WI38 (cell line): Measurements from ENCODE around the gene STYX.
"Not testable (repeated sequence)": the region's sequence is repeated elsewhere in the genome, so short reads cannot be mapped to it uniquely, and the experiment has no call there.

Experiments
- H3K4me3 ChIP-seq: 2 replicates; pipeline ENCODE4 v1.5.1; 2011; ENCODE audit warnings: low read depth, mild to moderate bottlenecking, control low read depth, low read length
- CTCF ChIP-seq: IDR thresholded peaks from 2 replicates; pipeline ENCODE4 v1.5.1; 2012; ENCODE audit warnings: low read depth, mild to moderate bottlenecking, control low read depth, low read length

Gene STYX

DNA sequence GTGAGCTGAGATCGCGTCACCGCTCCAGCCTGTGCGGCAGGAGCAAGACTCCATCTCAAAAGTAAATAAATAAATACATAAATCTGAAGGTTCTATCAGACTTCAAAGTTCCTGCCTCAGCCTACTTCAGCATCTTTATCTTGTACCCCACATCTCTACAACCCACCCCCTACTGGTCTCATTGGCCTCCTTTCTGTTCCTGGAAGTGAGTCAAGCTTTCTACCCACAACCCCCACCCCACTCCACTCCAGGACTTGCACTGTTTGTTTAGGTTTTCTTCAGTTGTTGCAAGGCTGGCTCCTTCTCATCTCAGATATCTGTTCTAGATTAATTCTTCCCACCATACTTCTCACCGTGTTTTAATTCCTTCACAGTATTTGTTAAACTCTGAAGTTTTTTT, 23.7 kb upstream of the STYX start:
- peak overlapping the region; percentile 96 for H3K4me3 ChIP-seq

DNA sequence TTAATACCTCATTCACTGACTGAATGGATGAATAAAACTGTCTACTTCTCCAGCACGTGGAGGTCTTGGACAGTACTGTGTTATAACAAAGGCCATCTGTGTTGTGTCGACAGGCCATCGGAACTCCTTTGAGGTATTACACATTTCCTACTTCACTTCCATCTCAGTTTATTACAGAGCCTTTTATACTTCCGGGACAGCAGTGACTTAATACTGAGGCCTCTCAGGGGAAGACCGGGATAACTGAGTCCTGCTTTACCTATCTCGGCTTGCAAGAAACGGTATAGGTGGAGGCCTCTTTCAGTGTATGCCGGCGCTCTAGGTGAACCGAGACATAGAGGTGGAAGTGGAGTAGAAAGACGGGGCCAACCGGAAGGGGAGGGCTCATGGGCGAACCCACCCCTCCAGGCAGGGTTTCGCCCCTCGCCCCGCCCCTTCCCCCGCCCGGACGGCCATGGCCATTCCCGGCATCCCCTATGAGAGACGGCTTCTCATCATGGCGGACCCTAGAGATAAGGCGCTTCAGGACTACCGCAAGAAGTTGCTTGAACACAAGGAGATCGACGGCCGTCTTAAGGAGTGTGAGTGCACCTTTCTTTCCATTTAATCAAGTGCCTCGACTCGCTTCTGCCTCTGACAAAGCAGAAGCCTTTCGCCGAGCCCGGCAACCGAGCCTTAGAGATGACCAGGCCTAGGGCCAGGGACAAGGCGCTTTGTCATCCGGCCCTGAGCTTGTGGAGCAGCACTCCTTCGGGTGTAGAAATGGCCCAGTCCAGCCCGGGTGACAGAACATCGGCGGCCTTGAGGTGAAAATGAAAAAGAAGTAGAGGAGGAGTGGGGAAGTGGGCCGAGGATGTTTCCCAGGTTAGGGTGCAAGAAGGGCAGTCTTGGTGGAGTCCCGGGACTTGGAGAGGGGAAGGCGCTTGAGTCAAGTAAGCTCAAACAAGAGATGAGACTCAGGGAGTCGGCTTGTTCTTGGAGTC, 23.0 kb upstream of the STYX start, which contains the start of gene PSMC6:
TSS of gene PSMC6 (plus strand) at position 477 of the 983 bp plus-strand sequence. CDS start at position 497, 20 bp downstream.
- peak within 1 kb of the TSS; percentile 96 for H3K4me3 ChIP-seq
- no peak for TF ChIP-seq CTCF

More for the DNA sequence above, 23.7 kb upstream of the STYX start:
- TF ChIP-seq CTCF, result no peak

GRCh38 chr14:52711666-52712065, 18.3 kb upstream of the STYX start:
- TF ChIP-seq CTCF, result no peak
- no peak overlapping the region for H3K4me3 ChIP-seq

DNA sequence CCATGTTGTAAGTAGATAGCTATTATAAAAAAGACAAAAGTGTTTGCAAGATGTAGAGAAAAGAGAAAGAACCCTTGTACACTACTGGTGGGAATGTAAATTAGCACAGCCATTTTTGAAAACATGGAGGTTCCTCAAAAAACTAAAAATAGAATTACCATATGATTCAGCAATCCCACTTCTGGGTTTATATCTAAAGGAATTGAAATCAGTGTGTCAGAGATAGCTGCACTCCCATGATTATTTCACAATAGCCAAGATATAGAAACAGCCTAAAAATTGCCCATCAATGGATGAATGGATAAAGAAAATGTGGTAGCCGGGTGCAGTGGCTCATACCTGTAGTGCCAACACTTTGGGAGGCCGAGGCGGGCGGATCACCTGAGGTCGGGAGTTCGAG, 13.8 kb upstream of the STYX start:
- no peak for TF ChIP-seq CTCF

DNA sequence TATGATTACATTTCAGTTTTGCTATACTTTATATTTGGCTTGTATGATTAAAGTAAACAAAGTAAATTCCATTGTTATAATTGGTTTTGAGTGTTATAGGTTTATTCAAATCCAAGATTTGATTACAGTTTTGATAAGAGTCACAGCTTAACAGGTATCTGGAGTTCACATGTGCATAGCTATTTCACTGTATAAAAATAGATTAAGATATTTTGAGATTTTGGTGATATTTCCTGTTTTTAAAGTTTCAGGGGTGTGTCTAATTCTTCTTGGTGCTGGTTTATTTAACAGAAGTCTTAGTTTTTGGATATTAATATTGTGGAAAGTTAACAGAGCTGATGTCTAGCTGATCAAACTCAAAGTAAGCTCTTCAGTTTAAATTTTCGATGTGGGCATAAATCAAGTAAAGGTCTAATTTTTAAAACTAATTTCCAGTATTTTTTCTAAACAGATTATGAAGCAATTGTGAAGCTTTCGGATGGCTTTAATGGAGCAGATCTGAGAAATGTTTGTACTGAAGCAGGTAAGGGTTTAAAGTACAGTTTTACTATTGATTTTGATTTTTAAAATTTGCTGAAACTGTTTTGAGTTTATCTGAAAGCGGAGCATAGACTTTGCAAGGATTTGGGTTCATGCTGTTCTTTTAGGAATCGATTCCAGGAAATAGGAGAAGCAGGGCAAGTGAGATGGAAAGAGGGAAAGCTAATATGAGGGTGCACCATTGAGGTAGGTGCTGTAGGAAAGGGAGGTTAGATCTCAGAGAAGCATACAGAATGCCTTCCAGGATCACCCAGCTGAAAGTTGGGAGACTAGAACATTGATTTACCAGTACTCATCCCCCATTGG, 6.2 kb upstream of the STYX start:
- TF ChIP-seq CTCF, result no peak
- no peak overlapping the region for H3K4me3 ChIP-seq

More for the DNA sequence above, 13.8 kb upstream of the STYX start:
- no peak overlapping the region for H3K4me3 ChIP-seq

DNA sequence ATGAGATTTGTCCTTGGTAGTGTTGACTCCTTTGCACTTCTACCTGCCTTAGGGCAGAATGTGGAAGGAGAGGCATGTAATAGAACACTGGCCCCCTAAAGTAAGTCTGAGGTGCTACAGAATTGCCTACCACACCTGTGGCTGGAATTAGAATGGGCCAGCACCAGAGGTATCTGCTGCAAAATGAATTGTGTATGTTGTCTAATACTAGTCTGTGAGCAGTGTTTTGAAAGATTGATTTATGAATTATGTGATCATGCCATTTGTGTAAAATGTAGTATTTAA, 5.7 kb upstream of the STYX start:
- no peak for TF ChIP-seq CTCF
- H3K4me3 ChIP-seq, result no peak overlapping the region

DNA sequence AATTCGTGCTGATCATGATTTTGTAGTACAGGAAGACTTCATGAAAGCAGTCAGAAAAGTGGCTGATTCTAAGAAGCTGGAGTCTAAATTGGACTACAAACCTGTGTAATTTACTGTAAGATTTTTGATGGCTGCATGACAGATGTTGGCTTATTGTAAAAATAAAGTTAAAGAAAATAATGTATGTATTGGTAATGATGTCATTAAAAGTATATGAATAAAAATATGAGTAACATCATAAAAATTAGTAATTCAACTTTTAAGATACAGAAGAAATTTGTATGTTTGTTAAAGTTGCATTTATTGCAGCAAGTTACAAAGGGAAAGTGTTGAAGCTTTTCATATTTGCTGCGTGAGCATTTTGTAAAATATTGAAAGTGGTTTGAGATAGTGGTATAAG, 2.5 kb upstream of the STYX start:
- not testable (repeated sequence) for H3K4me3 ChIP-seq

GRCh38 chr14:52729035-52729434, 931 bp upstream of the STYX start:
- H3K4me3 ChIP-seq, result not testable (repeated sequence)
